Measurements from ENCODE around the gene IRAK1. TPM values are rescaled to one million over a fixed set of nuclear protein-coding genes. Genes with fewer than 3 reads are reported as not detected.

The IRAK1 gene
- total and polyA plus RNA-seq, 10 of the 15 experiments (the other 5 are each of a cell fraction or from before 2014, with no cell fraction given): 4.2 to 136 (median 39.5) TPM

DNA sequence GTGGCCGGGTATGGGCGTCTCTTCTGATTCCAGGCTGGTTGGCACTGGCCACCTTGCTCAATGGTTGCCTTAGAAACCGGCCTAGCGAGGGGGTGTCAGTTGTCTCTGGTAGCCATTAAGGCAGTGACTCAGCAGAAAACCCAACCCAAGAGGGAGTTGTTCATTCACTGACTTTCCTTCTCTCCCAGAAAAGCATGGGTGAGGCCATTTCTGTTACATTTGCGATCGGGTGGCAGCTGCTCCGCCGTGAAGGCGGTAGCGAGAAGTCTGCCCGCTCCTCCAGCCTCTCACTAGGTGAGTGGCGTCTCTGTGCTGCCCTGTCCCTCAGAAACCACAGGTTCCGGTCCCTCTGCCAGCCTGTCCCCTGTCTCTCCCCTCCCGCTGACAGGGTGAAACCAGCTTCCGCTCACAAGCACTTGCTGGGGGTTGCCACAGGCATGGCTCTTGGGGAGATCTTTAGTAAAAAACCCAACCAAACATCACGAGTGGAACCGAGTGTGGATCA lies 17.4 kb downstream of the IRAK1 start (continued):
- TF ChIP-seq, protein P1, sequence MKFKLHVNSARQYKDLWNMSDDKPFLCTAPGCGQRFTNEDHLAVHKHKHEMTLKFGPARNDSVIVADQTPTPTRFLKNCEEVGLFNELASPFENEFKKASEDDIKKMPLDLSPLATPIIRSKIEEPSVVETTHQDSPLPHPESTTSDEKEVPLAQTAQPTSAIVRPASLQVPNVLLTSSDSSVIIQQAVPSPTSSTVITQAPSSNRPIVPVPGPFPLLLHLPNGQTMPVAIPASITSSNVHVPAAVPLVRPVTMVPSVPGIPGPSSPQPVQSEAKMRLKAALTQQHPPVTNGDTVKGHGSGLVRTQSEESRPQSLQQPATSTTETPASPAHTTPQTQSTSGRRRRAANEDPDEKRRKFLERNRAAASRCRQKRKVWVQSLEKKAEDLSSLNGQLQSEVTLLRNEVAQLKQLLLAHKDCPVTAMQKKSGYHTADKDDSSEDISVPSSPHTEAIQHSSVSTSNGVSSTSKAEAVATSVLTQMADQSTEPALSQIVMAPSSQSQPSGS (IDR thresholded peaks at IDR 0.05; ENCODE audit: low read length): no peak
- TF ChIP-seq ZNF217 (IDR thresholded peaks at IDR 0.05) (no peak), ATF7 (IDR thresholded peaks at IDR 0.05; ENCODE audit: low read depth) (no peak), BACH1 (IDR thresholded peaks at IDR 0.05; ENCODE audit: borderline replicate concordance) (peak; percentile 88; the same call in 1 of the 2 replicates), HDGF (IDR thresholded peaks at IDR 0.05) (no peak), MXI1 (IDR thresholded peaks at IDR 0.05; ENCODE audit: low read depth, low read length) (no peak), RB1 (IDR thresholded peaks at IDR 0.05; ENCODE audit: borderline replicate concordance) (no peak), EGR1 (IDR thresholded peaks at IDR 0.05; ENCODE audit: borderline replicate concordance in 1 of 2, low read depth in 2 of 2, low read length in 2 of 2) (no peak), RUNX3 (IDR thresholded peaks at IDR 0.05; ENCODE audit: low read length) (peak; percentile 68), POLR2AphosphoS5 (IDR thresholded peaks at IDR 0.05; ENCODE audit: low read length) (no peak), ZZZ3 (IDR thresholded peaks at IDR 0.05; ENCODE audit: control insufficient read depth, insufficient read length, low read depth) (no peak), CREB1 (IDR thresholded peaks at IDR 0.05; ENCODE audit: low read depth) (no peak), DPF2 (IDR thresholded peaks at IDR 0.05) (no peak), MYC (IDR thresholded peaks at IDR 0.05; ENCODE audit: insufficient read depth, insufficient read length, insufficient replicate concordance, low read length, severe bottlenecking) (no peak), HDAC6 (IDR thresholded peaks at IDR 0.05; ENCODE audit: unreplicated experiment) (no peak), SUZ12 (IDR thresholded peaks at IDR 0.05; ENCODE audit: unreplicated experiment) (no peak), POLR2A (IDR thresholded peaks at IDR 0.05; ENCODE audit: low read depth, low read length) (peak; percentile 38; the same call in 1 of the 2 replicates), HCFC1 (IDR thresholded peaks at IDR 0.05; ENCODE audit: low read length) (no peak)
- TF ChIP-seq, protein P2, sequence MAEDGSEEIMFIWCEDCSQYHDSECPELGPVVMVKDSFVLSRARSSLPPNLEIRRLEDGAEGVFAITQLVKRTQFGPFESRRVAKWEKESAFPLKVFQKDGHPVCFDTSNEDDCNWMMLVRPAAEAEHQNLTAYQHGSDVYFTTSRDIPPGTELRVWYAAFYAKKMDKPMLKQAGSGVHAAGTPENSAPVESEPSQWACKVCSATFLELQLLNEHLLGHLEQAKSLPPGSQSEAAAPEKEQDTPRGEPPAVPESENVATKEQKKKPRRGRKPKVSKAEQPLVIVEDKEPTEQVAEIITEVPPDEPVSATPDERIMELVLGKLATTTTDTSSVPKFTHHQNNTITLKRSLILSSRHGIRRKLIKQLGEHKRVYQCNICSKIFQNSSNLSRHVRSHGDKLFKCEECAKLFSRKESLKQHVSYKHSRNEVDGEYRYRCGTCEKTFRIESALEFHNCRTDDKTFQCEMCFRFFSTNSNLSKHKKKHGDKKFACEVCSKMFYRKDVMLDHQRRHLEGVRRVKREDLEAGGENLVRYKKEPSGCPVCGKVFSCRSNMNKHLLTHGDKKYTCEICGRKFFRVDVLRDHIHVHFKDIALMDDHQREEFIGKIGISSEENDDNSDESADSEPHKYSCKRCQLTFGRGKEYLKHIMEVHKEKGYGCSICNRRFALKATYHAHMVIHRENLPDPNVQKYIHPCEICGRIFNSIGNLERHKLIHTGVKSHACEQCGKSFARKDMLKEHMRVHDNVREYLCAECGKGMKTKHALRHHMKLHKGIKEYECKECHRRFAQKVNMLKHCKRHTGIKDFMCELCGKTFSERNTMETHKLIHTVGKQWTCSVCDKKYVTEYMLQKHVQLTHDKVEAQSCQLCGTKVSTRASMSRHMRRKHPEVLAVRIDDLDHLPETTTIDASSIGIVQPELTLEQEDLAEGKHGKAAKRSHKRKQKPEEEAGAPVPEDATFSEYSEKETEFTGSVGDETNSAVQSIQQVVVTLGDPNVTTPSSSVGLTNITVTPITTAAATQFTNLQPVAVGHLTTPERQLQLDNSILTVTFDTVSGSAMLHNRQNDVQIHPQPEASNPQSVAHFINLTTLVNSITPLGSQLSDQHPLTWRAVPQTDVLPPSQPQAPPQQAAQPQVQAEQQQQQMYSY (CRISPR knock-in tag; IDR thresholded peaks at IDR 0.05): no peak
- TF ChIP-seq, protein P3, sequence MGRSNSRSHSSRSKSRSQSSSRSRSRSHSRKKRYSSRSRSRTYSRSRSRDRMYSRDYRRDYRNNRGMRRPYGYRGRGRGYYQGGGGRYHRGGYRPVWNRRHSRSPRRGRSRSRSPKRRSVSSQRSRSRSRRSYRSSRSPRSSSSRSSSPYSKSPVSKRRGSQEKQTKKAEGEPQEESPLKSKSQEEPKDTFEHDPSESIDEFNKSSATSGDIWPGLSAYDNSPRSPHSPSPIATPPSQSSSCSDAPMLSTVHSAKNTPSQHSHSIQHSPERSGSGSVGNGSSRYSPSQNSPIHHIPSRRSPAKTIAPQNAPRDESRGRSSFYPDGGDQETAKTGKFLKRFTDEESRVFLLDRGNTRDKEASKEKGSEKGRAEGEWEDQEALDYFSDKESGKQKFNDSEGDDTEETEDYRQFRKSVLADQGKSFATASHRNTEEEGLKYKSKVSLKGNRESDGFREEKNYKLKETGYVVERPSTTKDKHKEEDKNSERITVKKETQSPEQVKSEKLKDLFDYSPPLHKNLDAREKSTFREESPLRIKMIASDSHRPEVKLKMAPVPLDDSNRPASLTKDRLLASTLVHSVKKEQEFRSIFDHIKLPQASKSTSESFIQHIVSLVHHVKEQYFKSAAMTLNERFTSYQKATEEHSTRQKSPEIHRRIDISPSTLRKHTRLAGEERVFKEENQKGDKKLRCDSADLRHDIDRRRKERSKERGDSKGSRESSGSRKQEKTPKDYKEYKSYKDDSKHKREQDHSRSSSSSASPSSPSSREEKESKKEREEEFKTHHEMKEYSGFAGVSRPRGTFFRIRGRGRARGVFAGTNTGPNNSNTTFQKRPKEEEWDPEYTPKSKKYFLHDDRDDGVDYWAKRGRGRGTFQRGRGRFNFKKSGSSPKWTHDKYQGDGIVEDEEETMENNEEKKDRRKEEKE (IDR thresholded peaks at IDR 0.05): no peak
- TF ChIP-seq, protein P4, sequence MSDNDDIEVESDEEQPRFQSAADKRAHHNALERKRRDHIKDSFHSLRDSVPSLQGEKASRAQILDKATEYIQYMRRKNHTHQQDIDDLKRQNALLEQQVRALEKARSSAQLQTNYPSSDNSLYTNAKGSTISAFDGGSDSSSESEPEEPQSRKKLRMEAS (IDR thresholded peaks at IDR 0.05; ENCODE audit: low read depth, low read length): no peak
